ENCODE measurements around the gene ADGRG3.
"Not testable (repeated sequence)": the region's sequence is repeated elsewhere in the genome, so short reads cannot be mapped to it uniquely, and the experiment has no call there.

ADGRG3 gene

GRCh38 chr16:57661936-57662906 lies 5.9 kb upstream of the ADGRG3 start:
- Mint-ChIP-seq H3K4me1 (ENCODE audit: low read depth) (no peaks in the 10 kb centered on the region), H3K36me3 (ENCODE audit: low read depth) (no peaks in the 10 kb centered on the region), H3K27ac (no peak overlapping the region), H3K9me3 (no peaks in the 10 kb centered on the region), H3K4me3 (no peak overlapping the region), H3K27me3 (no peaks in the 10 kb centered on the region)

GRCh38 chr16:57663436-57663835 lies 4.7 kb upstream of the ADGRG3 start:
- H3K36me3 Mint-ChIP-seq (ENCODE audit: low read depth) = no peaks in the 10 kb centered on the region
- H3K9me3 Mint-ChIP-seq = no peaks in the 10 kb centered on the region
- no peaks in the 10 kb centered on the region for H3K27me3 Mint-ChIP-seq
- no peak overlapping the region for H3K27ac Mint-ChIP-seq
- no peaks in the 10 kb centered on the region for H3K4me1 Mint-ChIP-seq (ENCODE audit: low read depth)
- no peak overlapping the region for H3K4me3 Mint-ChIP-seq

DNA sequence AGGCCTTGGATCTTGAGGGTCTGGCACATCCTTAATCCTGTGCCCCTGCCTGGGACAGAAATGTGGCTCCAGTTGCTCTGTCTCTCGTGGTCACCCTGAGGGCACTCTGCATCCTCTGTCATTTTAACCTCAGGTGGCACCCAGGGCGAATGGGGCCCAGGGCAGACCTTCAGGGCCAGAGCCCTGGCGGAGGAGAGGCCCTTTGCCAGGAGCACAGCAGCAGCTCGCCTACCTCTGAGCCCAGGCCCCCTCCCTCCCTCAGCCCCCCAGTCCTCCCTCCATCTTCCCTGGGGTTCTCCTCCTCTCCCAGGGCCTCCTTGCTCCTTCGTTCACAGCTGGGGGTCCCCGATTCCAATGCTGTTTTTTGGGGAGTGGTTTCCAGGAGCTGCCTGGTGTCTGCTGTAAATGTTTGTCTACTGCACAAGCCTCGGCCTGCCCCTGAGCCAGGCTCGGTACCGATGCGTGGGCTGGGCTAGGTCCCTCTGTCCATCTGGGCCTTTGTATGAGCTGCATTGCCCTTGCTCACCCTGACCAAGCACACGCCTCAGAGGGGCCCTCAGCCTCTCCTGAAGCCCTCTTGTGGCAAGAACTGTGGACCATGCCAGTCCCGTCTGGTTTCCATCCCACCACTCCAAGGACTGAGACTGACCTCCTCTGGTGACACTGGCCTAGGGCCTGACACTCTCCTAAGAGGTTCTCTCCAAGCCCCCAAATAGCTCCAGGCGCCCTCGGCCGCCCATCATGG lies 4.0 kb upstream of the ADGRG3 start:
- Mint-ChIP-seq H3K27me3 (no peaks in the 10 kb centered on the region), H3K9me3 (no peaks in the 10 kb centered on the region), H3K27ac (no peak overlapping the region), H3K4me1 (ENCODE audit: low read depth) (no peaks in the 10 kb centered on the region), H3K36me3 (ENCODE audit: low read depth) (no peaks in the 10 kb centered on the region), H3K4me3 (no peak overlapping the region)

- no peaks in the 10 kb centered on the region for H3K4me1 Mint-ChIP-seq (ENCODE audit: low read depth)
- H3K9me3 Mint-ChIP-seq = no peaks in the 10 kb centered on the region
- H3K27ac Mint-ChIP-seq = no peak overlapping the region
- H3K36me3 Mint-ChIP-seq (ENCODE audit: low read depth) = no peaks in the 10 kb centered on the region
- H3K27me3 Mint-ChIP-seq = no peaks in the 10 kb centered on the region
- H3K4me3 Mint-ChIP-seq = no peak overlapping the region
Observed at GRCh38 chr16:57664662-57665025, 3.5 kb upstream of the ADGRG3 start.

- H3K27ac Mint-ChIP-seq = no peak overlapping the region
- H3K36me3 Mint-ChIP-seq (ENCODE audit: low read depth) = no peaks in the 10 kb centered on the region
- H3K4me3 Mint-ChIP-seq = no peak overlapping the region
- no peaks in the 10 kb centered on the region for H3K4me1 Mint-ChIP-seq (ENCODE audit: low read depth)
- H3K27me3 Mint-ChIP-seq = no peaks in the 10 kb centered on the region
- no peaks in the 10 kb centered on the region for H3K9me3 Mint-ChIP-seq
Observed at GRCh38 chr16:57665541-57665940, 2.6 kb upstream of the ADGRG3 start.

- no peaks in the 10 kb centered on the region for H3K4me1 Mint-ChIP-seq (ENCODE audit: low read depth)
- H3K27me3 Mint-ChIP-seq = no peaks in the 10 kb centered on the region
- no peaks in the 10 kb centered on the region for H3K36me3 Mint-ChIP-seq (ENCODE audit: low read depth)
- H3K4me3 Mint-ChIP-seq = no peak overlapping the region
- H3K27ac Mint-ChIP-seq = no peak overlapping the region
- H3K9me3 Mint-ChIP-seq = no peaks in the 10 kb centered on the region
Observed at GRCh38 chr16:57666353-57667047, 1.6 kb upstream of the ADGRG3 start.

DNA sequence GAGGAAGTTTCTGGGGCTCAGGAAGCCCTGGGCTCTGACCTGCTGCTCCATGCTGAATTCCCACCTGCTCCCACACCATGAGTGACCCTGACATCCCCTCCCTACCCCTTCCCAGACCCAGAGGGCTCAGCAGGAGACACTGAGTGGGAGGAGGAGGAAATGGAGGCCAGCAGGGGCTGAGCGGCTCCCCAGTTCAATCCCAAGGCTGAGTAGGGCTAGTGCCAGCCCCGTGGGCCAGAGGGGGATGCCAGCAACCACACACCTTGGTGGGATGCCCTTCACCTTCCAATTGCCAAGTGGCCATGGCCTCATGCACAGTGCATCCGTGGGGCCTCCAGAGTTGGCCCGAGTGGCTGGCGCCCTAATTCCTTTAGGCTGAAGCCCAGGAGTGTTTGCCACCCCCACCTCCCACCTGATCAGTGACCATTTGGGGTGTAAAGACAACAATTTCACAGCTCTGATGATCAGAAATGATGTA lies 1.0 kb upstream of the ADGRG3 start:
- Mint-ChIP-seq H3K4me1 (ENCODE audit: low read depth) (no peaks in the 10 kb centered on the region), H3K9me3 (no peaks in the 10 kb centered on the region), H3K4me3 (no peak overlapping the region), H3K27ac (no peak overlapping the region), H3K27me3 (no peaks in the 10 kb centered on the region), H3K36me3 (ENCODE audit: low read depth) (no peaks in the 10 kb centered on the region)

- H3K4me1 Mint-ChIP-seq (ENCODE audit: low read depth) = no peaks in the 10 kb centered on the region
- H3K27ac Mint-ChIP-seq = no peak overlapping the region
Observed at GRCh38 chr16:57667526-57668262, 412 bp upstream of the ADGRG3 start.

GRCh38 chr16:57668630-57669475 lies 747 bp downstream of the ADGRG3 start:
- Mint-ChIP-seq H3K27ac (no peak overlapping the region), H3K4me1 (ENCODE audit: low read depth) (no peaks in the 10 kb centered on the region), H3K36me3 (ENCODE audit: low read depth) (no peaks in the 10 kb centered on the region), H3K4me3 (no peak overlapping the region), H3K9me3 (no peaks in the 10 kb centered on the region), H3K27me3 (no peaks in the 10 kb centered on the region)

More at GRCh38 chr16:57667526-57668262, 412 bp upstream of the ADGRG3 start:
- Mint-ChIP-seq H3K4me3 (no peak overlapping the region), H3K9me3 (no peaks in the 10 kb centered on the region), H3K36me3 (ENCODE audit: low read depth) (no peaks in the 10 kb centered on the region), H3K27me3 (no peaks in the 10 kb centered on the region)

- H3K9me3 Mint-ChIP-seq = no peaks in the 10 kb centered on the region
- no peaks in the 10 kb centered on the region for H3K4me1 Mint-ChIP-seq (ENCODE audit: low read depth)
- no peaks in the 10 kb centered on the region for H3K27me3 Mint-ChIP-seq
- H3K36me3 Mint-ChIP-seq (ENCODE audit: low read depth) = no peaks in the 10 kb centered on the region
- H3K27ac Mint-ChIP-seq = no peak overlapping the region
- H3K4me3 Mint-ChIP-seq = no peak overlapping the region
Observed at GRCh38 chr16:57669476-57670162, 1.5 kb downstream of the ADGRG3 start.

GRCh38 chr16:57670196-57670595 lies 2.1 kb downstream of the ADGRG3 start:
- H3K27ac Mint-ChIP-seq = no peak overlapping the region
- H3K4me3 Mint-ChIP-seq = no peak overlapping the region
- no peaks in the 10 kb centered on the region for H3K4me1 Mint-ChIP-seq (ENCODE audit: low read depth)
- no peaks in the 10 kb centered on the region for H3K36me3 Mint-ChIP-seq (ENCODE audit: low read depth)
- no peaks in the 10 kb centered on the region for H3K9me3 Mint-ChIP-seq
- no peaks in the 10 kb centered on the region for H3K27me3 Mint-ChIP-seq

DNA sequence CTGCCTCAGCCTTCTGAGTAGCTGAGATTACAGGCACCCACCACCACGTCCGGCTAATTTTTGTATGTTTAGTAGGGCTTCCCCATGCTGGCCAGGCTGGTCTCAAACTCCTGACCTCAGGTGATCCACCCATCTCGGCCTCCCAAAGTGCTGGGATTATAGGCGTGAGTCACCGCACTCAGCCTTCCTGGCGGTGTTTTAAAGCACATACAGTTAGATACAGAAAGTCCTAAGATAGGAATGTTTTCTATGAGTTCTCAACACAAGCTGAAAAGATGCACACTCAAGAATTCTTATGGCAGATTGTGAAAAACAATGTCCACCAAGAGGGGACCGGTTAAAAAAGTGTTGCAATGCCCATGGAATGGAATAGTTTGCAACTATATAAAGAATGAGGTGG lies 3.3 kb downstream of the ADGRG3 start:
- not testable (repeated sequence) for H3K9me3 Mint-ChIP-seq; H3K4me1 Mint-ChIP-seq (ENCODE audit: low read depth); H3K4me3 Mint-ChIP-seq; H3K27ac Mint-ChIP-seq; H3K27me3 Mint-ChIP-seq; H3K36me3 Mint-ChIP-seq (ENCODE audit: low read depth)

DNA sequence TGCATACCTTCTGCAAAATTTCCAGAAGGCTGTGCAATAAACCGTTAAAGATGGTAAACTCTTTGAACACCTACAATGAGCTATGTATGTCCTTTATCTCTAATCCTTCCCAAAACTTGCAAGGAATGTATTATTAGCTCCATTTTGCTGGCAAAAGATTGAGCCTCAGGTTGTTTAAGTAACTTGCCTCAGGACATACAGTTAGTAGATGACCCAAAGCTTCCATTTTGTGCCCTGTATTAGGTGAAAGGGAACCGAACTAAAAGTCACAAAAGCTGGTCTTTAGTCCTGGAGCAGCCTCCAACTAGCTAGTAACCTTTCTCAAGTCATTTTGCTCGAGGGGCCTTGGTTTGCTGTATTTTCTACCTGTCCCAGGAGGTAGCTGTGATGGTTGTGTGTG lies 4.3 kb downstream of the ADGRG3 start:
- Mint-ChIP-seq H3K4me1 (ENCODE audit: low read depth) (no peaks in the 10 kb centered on the region), H3K36me3 (ENCODE audit: low read depth) (no peaks in the 10 kb centered on the region), H3K4me3 (no peak overlapping the region), H3K27me3 (no peaks in the 10 kb centered on the region), H3K9me3 (no peaks in the 10 kb centered on the region), H3K27ac (no peak overlapping the region)
